Naive thymus-derived CD8-positive, alpha-beta T cell (primary cell): ENCODE results near the gene TBX15. TPM values are rescaled to one million over a fixed set of nuclear protein-coding genes. Genes with fewer than 3 reads are reported as not detected.

Experiments used
- ATAC-seq, 2 donors: fragments of 150-1000 bp; cut with Tn5 transposase in 1 of 2; sonication (Bioruptor Pico), chemical (Tn5 transposase) in 1 of 2; 1 replicate in 1 of 2; 2 replicates in 1 of 2; pipeline ENCODE4 v1.10.0; 2021; ENCODE audit warnings: mild to moderate bottlenecking in 2 of 2, moderate library complexity in 2 of 2
- POLR2A ChIA-PET: fragments of 350-600 bp; sonication (Branson Sonifier 250); formaldehyde crosslinking; loops from one replicate; lab custom pipeline; 2021; ENCODE audit warnings: antibody characterized with exemption; lab: Charles Lee
- DNase-seq, 10 donors: peaks; one replicate each; pipeline versions ENCODE4 v3.0.0 to v3.0.0-alpha.2; 2020 to 2022
- H3K27ac Mint-ChIP-seq, 10 donors: one replicate each; pipeline ENCODE4 v1.8.0; 2020 to 2022; ENCODE audit warnings: mild to moderate bottlenecking in 10 of 10, mixed read lengths in 10 of 10, moderate library complexity in 4 of 10, inconsistent platforms in 1 of 10
- H3K27me3 Mint-ChIP-seq, 5 donors: one replicate each; pipeline ENCODE4 v1.8.0; 2021 to 2022; ENCODE audit warnings: mixed read lengths in 5 of 5
- H3K36me3 Mint-ChIP-seq, 3 donors: one replicate each; pipeline ENCODE4 v1.8.0; 2020 to 2022; ENCODE audit warnings: mixed read lengths in 3 of 3, mild to moderate bottlenecking in 2 of 3, inconsistent platforms in 1 of 3
- H3K4me1 Mint-ChIP-seq, 4 donors: one replicate each; pipeline ENCODE4 v1.8.0; 2021 to 2022; ENCODE audit warnings: mixed read lengths in 4 of 4
- H3K4me3 Mint-ChIP-seq, 10 donors: one replicate each; pipeline ENCODE4 v1.8.0; 2020 to 2022; ENCODE audit warnings: mild to moderate bottlenecking in 10 of 10, mixed read lengths in 10 of 10, moderate library complexity in 6 of 10, inconsistent platforms in 1 of 10
- H3K9me3 Mint-ChIP-seq, 9 donors: one replicate each; pipeline ENCODE4 v1.8.0; 2020 to 2022; ENCODE audit warnings: mixed read lengths in 9 of 9, mild to moderate bottlenecking in 3 of 9, inconsistent platforms in 1 of 9, moderate library complexity in 1 of 9
- polyA plus RNA-seq, 3 donors: library from polyadenylated mRNA; unstranded; fragments of 300-500 nt; fragmentation: Illumina TruSeq; gene quantifications; one replicate each; pipeline ENCODE4 v1.2.3, GENCODE V29; 2021
- total RNA-seq, 8 experiments: library from RNA in 2 of 8; stranded (reverse) in 2 of 8; gene quantifications; one replicate each; pipeline ENCODE4 v1.2.3 and lab custom pipeline; 2021 to 2026

Gene TBX15
- total and polyA plus RNA-seq, 5 experiments from 2014 or later = not detected

DNA sequence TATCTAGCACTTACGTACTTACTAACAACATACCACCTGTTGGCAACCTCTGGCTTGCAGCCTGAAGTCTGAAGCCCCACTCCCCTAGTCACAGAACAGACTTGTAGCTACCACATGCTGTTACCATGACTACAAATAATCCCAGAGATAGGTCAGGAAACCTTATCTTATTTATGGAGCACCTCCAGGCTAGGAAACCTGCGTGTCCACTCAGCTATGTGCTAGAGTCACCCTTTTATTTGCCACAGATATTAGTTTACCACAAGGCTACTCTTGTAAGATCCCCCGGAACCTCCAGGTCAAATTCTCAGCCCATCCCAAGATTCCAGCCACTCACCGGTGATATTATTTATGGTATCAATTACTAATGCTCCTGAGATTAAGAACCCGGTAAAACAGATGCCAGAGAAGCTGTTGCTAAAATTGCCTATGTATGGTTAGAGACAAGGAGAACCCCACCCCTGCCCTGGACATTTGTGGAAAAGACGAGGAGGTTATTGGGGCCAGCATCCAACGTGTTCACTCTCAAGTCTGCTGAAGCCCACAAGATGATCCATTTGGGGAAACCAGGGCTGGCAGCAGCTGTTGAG is 116.5 kb downstream of the TBX15 start:
- Mint-ChIP-seq H3K9me3 (peaks cover 0 to 11% (median 0%) of the 10 kb centered on the region in 9 donors), H3K36me3 (no peaks in the 10 kb centered on the region), H3K4me1 (no peaks in the 10 kb centered on the region), H3K4me3 (no peak overlapping the region), H3K27ac (no peak overlapping the region), H3K27me3 (no peaks in the 10 kb centered on the region)
- POLR2A ChIA-PET = no interaction called here
- ATAC-seq (no peak), DNase-seq (no peak)

- H3K9me3 Mint-ChIP-seq = peaks cover 0 to 18% (median 4%) of the 10 kb centered on the region in 9 donors
- no peak overlapping the region for H3K27ac Mint-ChIP-seq
- H3K36me3 Mint-ChIP-seq = no peaks in the 10 kb centered on the region
- DNase-seq (no peak), ATAC-seq (no peak)
- POLR2A ChIA-PET = no interaction called here
- H3K4me3 Mint-ChIP-seq = no peak overlapping the region
- no peaks in the 10 kb centered on the region for H3K4me1 Mint-ChIP-seq
- no peaks in the 10 kb centered on the region for H3K27me3 Mint-ChIP-seq
These were observed 119.8 kb downstream of the TBX15 start for GRCh38 chr1:118868387-118868786.

DNA sequence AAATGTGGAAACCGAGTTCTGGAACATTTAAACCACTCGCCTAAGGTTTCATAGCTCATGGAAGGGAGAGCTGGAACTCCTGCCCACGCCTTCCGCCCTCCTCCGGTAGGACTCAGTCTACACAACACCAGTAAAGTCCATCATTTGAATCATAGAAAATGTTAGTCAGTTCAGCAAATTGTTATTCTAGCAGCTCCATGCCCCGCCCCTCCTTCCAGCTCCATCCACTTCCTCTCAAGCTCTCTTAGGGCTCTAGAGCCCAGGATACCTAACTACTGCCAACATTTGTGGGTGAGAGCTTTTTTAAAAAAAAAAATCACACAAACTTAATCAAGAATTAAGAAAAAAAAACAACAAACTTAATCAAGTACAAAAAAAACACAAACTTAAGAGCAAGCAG is 121.8 kb downstream of the TBX15 start:
- Mint-ChIP-seq H3K27me3 (peaks cover 0 to under 1% (median 0%) of the 10 kb centered on the region in 5 donors), H3K9me3 (peaks cover 0 to 18% (median 4%) of the 10 kb centered on the region in 9 donors), H3K27ac (no peak overlapping the region), H3K4me1 (no peaks in the 10 kb centered on the region), H3K4me3 (no peak overlapping the region), H3K36me3 (no peaks in the 10 kb centered on the region)
- ATAC-seq = no peak
- POLR2A ChIA-PET = no interaction called here
- DNase-seq = no peak

DNA sequence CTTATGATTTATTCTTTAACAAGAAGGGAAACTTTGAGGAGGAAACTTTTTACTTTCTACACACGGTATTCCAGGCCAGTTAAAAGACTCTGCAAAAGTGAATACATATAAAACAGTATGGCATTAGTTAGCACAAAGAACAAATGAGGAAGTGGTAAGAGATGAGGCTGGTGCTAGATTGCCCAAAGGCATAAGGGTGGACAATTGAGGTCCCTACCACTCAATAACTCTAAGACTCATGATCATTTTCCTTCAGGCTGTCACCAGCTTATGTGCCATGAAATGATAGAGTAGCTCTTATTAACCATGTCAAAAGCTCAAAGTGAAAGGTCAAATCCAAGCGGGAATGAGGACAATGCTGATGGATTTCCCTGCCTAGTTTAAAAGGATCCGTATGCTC is 124.5 kb downstream of the TBX15 start:
- no peak for ATAC-seq
- Mint-ChIP-seq H3K4me1 (no peaks in the 10 kb centered on the region), H3K9me3 (peaks cover 0 to 23% (median 4%) of the 10 kb centered on the region in 9 donors), H3K4me3 (no peak overlapping the region), H3K27me3 (peaks cover 0 to 1% (median 0%) of the 10 kb centered on the region in 5 donors), H3K36me3 (no peaks in the 10 kb centered on the region), H3K27ac (no peak overlapping the region)
- DNase-seq = no peak
- POLR2A ChIA-PET = no interaction called here

DNA sequence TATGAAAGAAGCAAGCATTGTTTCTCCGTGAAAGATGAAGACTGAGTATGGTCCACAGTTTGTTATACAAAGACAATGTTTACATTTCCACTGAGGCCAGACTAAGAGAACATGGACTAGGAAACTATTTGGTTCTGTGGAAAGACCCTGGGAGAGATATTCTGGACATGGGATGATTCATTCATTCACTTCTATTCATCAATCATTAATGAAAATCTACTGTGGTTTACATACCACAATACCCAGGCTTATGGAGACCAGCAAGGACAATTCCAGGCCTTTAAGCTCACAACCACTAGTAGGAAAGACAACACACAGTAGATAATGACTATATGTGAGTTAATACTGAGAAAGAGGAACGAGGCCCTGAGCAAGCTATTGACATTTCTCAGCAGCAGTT is 125.4 kb downstream of the TBX15 start:
- no peaks in the 10 kb centered on the region for H3K36me3 Mint-ChIP-seq
- peaks cover 0 to 25% (median 4%) of the 10 kb centered on the region in 9 donors for H3K9me3 Mint-ChIP-seq
- H3K27me3 Mint-ChIP-seq = peaks cover 0 to 1% (median 0%) of the 10 kb centered on the region in 5 donors
- POLR2A ChIA-PET = no interaction called here
- H3K27ac Mint-ChIP-seq = no peak overlapping the region
- no peaks in the 10 kb centered on the region for H3K4me1 Mint-ChIP-seq
- ATAC-seq (no peak), DNase-seq (no peak)
- H3K4me3 Mint-ChIP-seq = no peak overlapping the region

DNA sequence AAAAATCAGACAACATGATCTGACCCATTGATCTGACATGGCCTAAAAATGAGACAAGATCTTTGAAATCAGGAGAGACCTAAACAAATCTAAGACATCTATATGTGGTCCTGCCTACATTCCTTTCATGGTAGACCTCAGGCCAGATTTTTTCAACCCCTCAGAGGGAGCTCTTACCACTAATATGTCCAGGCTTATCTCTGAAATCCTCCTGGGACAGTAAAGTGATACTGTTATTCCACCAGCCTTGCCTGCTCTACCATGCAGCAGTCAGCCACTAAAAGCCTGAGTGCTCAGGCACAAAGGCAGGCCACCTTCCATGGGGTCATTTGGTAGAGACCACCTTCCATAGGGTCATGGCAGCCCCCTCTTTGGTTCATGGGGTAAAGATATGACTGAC is 126.9 kb downstream of the TBX15 start:
- H3K9me3 Mint-ChIP-seq = peaks cover 0 to 25% (median 4%) of the 10 kb centered on the region in 9 donors
- no peaks in the 10 kb centered on the region for H3K4me1 Mint-ChIP-seq
- no peak for DNase-seq
- no peak for ATAC-seq
- POLR2A ChIA-PET = no interaction called here
- no peak overlapping the region for H3K27ac Mint-ChIP-seq
- peaks cover 0 to 1% (median 0%) of the 10 kb centered on the region in 5 donors for H3K27me3 Mint-ChIP-seq
- no peaks in the 10 kb centered on the region for H3K36me3 Mint-ChIP-seq
- no peak overlapping the region for H3K4me3 Mint-ChIP-seq

- Mint-ChIP-seq H3K9me3 (peaks cover 0 to 21% (median 2%) of the 10 kb centered on the region in 9 donors), H3K27ac (no peak overlapping the region), H3K36me3 (no peaks in the 10 kb centered on the region), H3K27me3 (peaks cover 0 to 1% (median 0%) of the 10 kb centered on the region in 5 donors), H3K4me1 (no peaks in the 10 kb centered on the region), H3K4me3 (no peak overlapping the region)
- POLR2A ChIA-PET = no interaction called here
- DNase-seq (no peak), ATAC-seq (no peak)
These were observed 128.1 kb downstream of the TBX15 start for GRCh38 chr1:118859999-118860398.

DNA sequence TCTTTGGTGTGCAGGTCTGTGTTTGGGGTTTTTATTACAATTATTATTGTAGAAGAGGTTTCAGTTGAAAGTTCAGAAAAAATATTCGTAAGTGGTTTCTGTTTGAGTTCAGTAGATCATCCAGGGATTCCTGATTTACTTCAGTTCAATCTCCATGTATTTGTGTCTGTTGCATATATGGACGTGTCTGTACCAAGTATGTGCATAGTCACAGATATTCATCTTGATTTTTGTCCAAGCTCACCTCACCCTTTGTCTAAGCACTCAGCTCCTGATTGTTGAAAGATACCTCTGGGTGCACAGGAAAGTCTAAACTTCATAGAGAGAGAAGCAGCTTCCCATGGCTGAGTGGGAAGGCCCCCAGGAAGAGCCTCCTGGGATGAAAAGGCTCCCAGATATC is 141.7 kb downstream of the TBX15 start:
- POLR2A ChIA-PET = no interaction called here
- H3K27me3 Mint-ChIP-seq = no peaks in the 10 kb centered on the region
- H3K9me3 Mint-ChIP-seq = peaks cover 0 to 16% (median 10%) of the 10 kb centered on the region in 9 donors
- no peak overlapping the region for H3K4me3 Mint-ChIP-seq
- no peak overlapping the region for H3K27ac Mint-ChIP-seq
- ATAC-seq = no peak
- no peak for DNase-seq
- H3K4me1 Mint-ChIP-seq = no peaks in the 10 kb centered on the region
- H3K36me3 Mint-ChIP-seq = peaks cover 0 to 12% (median 2%) of the 10 kb centered on the region in 3 donors

- DNase-seq (no peak), ATAC-seq (no peak)
- POLR2A ChIA-PET = no interaction called here
- Mint-ChIP-seq H3K27ac (no peak overlapping the region), H3K27me3 (no peaks in the 10 kb centered on the region), H3K9me3 (peaks cover 0 to 33% (median 8%) of the 10 kb centered on the region in 9 donors), H3K36me3 (no peaks in the 10 kb centered on the region), H3K4me3 (no peak overlapping the region), H3K4me1 (no peaks in the 10 kb centered on the region)
These were observed 145.5 kb downstream of the TBX15 start for GRCh38 chr1:118842452-118843201.

- H3K27ac Mint-ChIP-seq = peak overlapping the region in 1 of 10 donors; percentile 18
- no peaks in the 10 kb centered on the region for H3K4me1 Mint-ChIP-seq
- POLR2A ChIA-PET = no interaction called here
- no peaks in the 10 kb centered on the region for H3K36me3 Mint-ChIP-seq
- H3K4me3 Mint-ChIP-seq = no peak overlapping the region
- ATAC-seq (no peak), DNase-seq (no peak)
- peaks cover 0 to 33% (median 8%) of the 10 kb centered on the region in 9 donors for H3K9me3 Mint-ChIP-seq
- H3K27me3 Mint-ChIP-seq = no peaks in the 10 kb centered on the region
These were observed 146.6 kb downstream of the TBX15 start for GRCh38 chr1:118841521-118841920.

Other genes starting within 250 kb of the TBX15 start
- 1 to 10 TPM; 8.4 to 9.7 TPM for gene WARS2, start 152.3 kb upstream of the TBX15 start, total RNA-seq
- gene WARS2, start 152.3 kb upstream of the TBX15 start, polyA plus RNA-seq = 10 to 100 TPM in 2 of 3 donors, 1 to 10 TPM in 1; 8.7 to 15.6 (median 12.8) TPM